CD8-positive, alpha-beta memory T cell (primary cell): ENCODE measurements around the gene COG8. TPM values are rescaled to one million over a fixed set of nuclear protein-coding genes. Genes with fewer than 3 reads are reported as not detected.

Experiments
- CTCF ChIA-PET: fragments of 350-600 bp; sonication (Branson Sonifier 250); formaldehyde crosslinking; loops from one replicate; lab custom pipeline; 2021; ENCODE audit warnings: antibody characterized with exemption; lab: Charles Lee
- POLR2A ChIA-PET: fragments of 350-600 bp; sonication (Branson Sonifier 250); formaldehyde crosslinking; loops from one replicate; lab custom pipeline; 2021; ENCODE audit warnings: antibody characterized with exemption; lab: Charles Lee
- DNase-seq, 5 donors: peaks; one replicate each; pipeline versions ENCODE4 v3.0.0 to v3.0.0-alpha.2; 2020 to 2022; ENCODE audit warnings: mixed read lengths in 1 of 5
- H3K27ac ChIP-seq: one replicate; pipeline ENCODE4 v1.7.0; 2013; ENCODE audit warnings: low read depth, mild to moderate bottlenecking, low read length, moderate library complexity
- H3K27me3 ChIP-seq: 2 replicates; pipeline ENCODE4 v1.7.0; 2013; ENCODE audit warnings: low read length, mild to moderate bottlenecking; ENCODE audit not compliant: insufficient read depth, poor library complexity, severe bottlenecking
- H3K36me3 ChIP-seq: 2 replicates; pipeline ENCODE4 v1.7.0; 2013; ENCODE audit warnings: mild to moderate bottlenecking, low read length, moderate library complexity; ENCODE audit not compliant: insufficient read depth
- H3K4me1 ChIP-seq: 2 replicates; pipeline ENCODE4 v1.7.0; 2013; ENCODE audit warnings: mild to moderate bottlenecking, low read length, moderate library complexity; ENCODE audit not compliant: insufficient read depth
- H3K4me3 ChIP-seq: 2 replicates; pipeline ENCODE4 v1.7.0; 2013; ENCODE audit warnings: mild to moderate bottlenecking, low read length
- H3K9me3 ChIP-seq: 2 replicates; pipeline ENCODE4 v1.7.0; 2013; ENCODE audit warnings: mild to moderate bottlenecking, low read length
- H3K27ac Mint-ChIP-seq, 8 donors: one replicate each; pipeline ENCODE4 v1.8.0; 2020 to 2021; ENCODE audit warnings: mixed read lengths in 8 of 8, mild to moderate bottlenecking in 6 of 8, inconsistent platforms in 3 of 8, moderate library complexity in 3 of 8
- H3K27me3 Mint-ChIP-seq, 2 donors: one replicate each; pipeline ENCODE4 v1.8.0; 2020 to 2021; ENCODE audit warnings: mixed read lengths in 2 of 2, mild to moderate bottlenecking in 1 of 2, moderate library complexity in 1 of 2
- H3K36me3 Mint-ChIP-seq, 3 donors: one replicate each; pipeline ENCODE4 v1.8.0; 2020 to 2021; ENCODE audit warnings: mixed read lengths in 3 of 3, inconsistent platforms in 1 of 3, mild to moderate bottlenecking in 1 of 3
- H3K4me1 Mint-ChIP-seq, 3 donors: one replicate each; pipeline ENCODE4 v1.8.0; 2020 to 2021; ENCODE audit warnings: mixed read lengths in 3 of 3, inconsistent platforms in 1 of 3, mild to moderate bottlenecking in 1 of 3
- H3K4me3 Mint-ChIP-seq, 7 donors: one replicate each; pipeline ENCODE4 v1.8.0; 2020 to 2021; ENCODE audit warnings: mixed read lengths in 7 of 7, mild to moderate bottlenecking in 6 of 7, moderate library complexity in 4 of 7, inconsistent platforms in 2 of 7
- H3K9me3 Mint-ChIP-seq, 5 donors: one replicate each; pipeline ENCODE4 v1.8.0; 2020 to 2022; ENCODE audit warnings: mixed read lengths in 5 of 5, mild to moderate bottlenecking in 3 of 5, moderate library complexity in 2 of 5, inconsistent platforms in 1 of 5
- polyA plus RNA-seq: library from polyadenylated mRNA; unstranded; fragments of 300-500 nt; fragmentation: Illumina TruSeq; gene quantifications from one replicate; pipeline ENCODE4 v1.2.3, GENCODE V29; 2021
- total RNA-seq, 2 experiments: library from RNA; stranded (reverse); gene quantifications; one replicate each; pipeline ENCODE4 v1.2.3, GENCODE V29; 2021

COG8 gene
- total and polyA plus RNA-seq, 3 experiments from 2014 or later, result 38.1 to 42.3 (median 40.0) TPM

GRCh38 chr16:69318177-69318910, 21.0 kb downstream of the COG8 start:
- peaks cover 4 to 91% (median 11%) of the 10 kb centered on the region in 3 donors for H3K36me3 Mint-ChIP-seq
- CTCF ChIA-PET, result no interaction called here

GRCh38 chr16:69316595-69317034, 22.7 kb downstream of the COG8 start:
- peaks cover 61% of the 10 kb centered on the region for H3K36me3 ChIP-seq

More at GRCh38 chr16:69318177-69318910, 21.0 kb downstream of the COG8 start:
- H3K4me1 ChIP-seq, result peaks cover 4% of the 10 kb centered on the region
- Mint-ChIP-seq H3K27ac (no peak overlapping the region), H3K27me3 (no peaks in the 10 kb centered on the region), H3K4me3 (peak overlapping the region in 1 of 7 donors; percentile 34), H3K4me1 (peaks cover 9 to 24% (median 14%) of the 10 kb centered on the region in 3 donors), H3K9me3 (no peaks in the 10 kb centered on the region)
- no peak for DNase-seq
- no peaks in the 10 kb centered on the region for H3K27me3 ChIP-seq
- POLR2A ChIA-PET, result interaction anchor here (0.7 kb wide), 1 partner anchor 10 kb away, joined by 4 read pairs; no protein-coding TSS in a partner anchor
- no peaks in the 10 kb centered on the region for H3K9me3 ChIP-seq
- H3K4me3 ChIP-seq, result no peak overlapping the region
- no peak overlapping the region for H3K27ac ChIP-seq
- peaks cover 68% of the 10 kb centered on the region for H3K36me3 ChIP-seq

GRCh38 chr16:69315486-69316311, 23.7 kb downstream of the COG8 start:
- no peak overlapping the region for H3K4me3 ChIP-seq
- H3K9me3 ChIP-seq, result no peaks in the 10 kb centered on the region
- peak overlapping the region in 4 of 8 donors; percentile 30 to 72 (median 44) for H3K27ac Mint-ChIP-seq
- no peaks in the 10 kb centered on the region for H3K27me3 Mint-ChIP-seq
- H3K27me3 ChIP-seq, result no peaks in the 10 kb centered on the region
- DNase-seq, result no peak
- ChIA-PET POLR2A (no interaction called here), CTCF (interaction anchor here (0.9 kb wide), 1 partner anchor 454 kb away, joined by 3 read pairs; no protein-coding TSS in a partner anchor)
- H3K4me1 Mint-ChIP-seq, result peaks cover 19 to 34% (median 28%) of the 10 kb centered on the region in 3 donors
- H3K9me3 Mint-ChIP-seq, result no peaks in the 10 kb centered on the region
- no peak overlapping the region for H3K4me3 Mint-ChIP-seq
- H3K36me3 ChIP-seq, result peaks cover 51% of the 10 kb centered on the region
- peaks cover 6% of the 10 kb centered on the region for H3K4me1 ChIP-seq
- H3K36me3 Mint-ChIP-seq, result peaks cover 0 to 75% (median 8%) of the 10 kb centered on the region in 3 donors
- no peak overlapping the region for H3K27ac ChIP-seq

More at GRCh38 chr16:69316595-69317034, 22.7 kb downstream of the COG8 start:
- H3K4me3 ChIP-seq, result no peak overlapping the region
- ChIA-PET POLR2A (no interaction called here), CTCF (interaction anchor here (1.0 kb wide), 1 partner anchor 22 kb away, joined by 3 read pairs; no protein-coding TSS in a partner anchor)
- peaks cover 19 to 33% (median 25%) of the 10 kb centered on the region in 3 donors for H3K4me1 Mint-ChIP-seq
- no peak for DNase-seq
- H3K27me3 ChIP-seq, result no peaks in the 10 kb centered on the region
- peaks cover 3 to 83% (median 11%) of the 10 kb centered on the region in 3 donors for H3K36me3 Mint-ChIP-seq
- no peak overlapping the region for H3K27ac ChIP-seq
- H3K27ac Mint-ChIP-seq, result no peak overlapping the region
- no peak overlapping the region for H3K4me3 Mint-ChIP-seq
- H3K9me3 Mint-ChIP-seq, result no peaks in the 10 kb centered on the region
- H3K9me3 ChIP-seq, result no peaks in the 10 kb centered on the region
- H3K27me3 Mint-ChIP-seq, result no peaks in the 10 kb centered on the region
- peaks cover 5% of the 10 kb centered on the region for H3K4me1 ChIP-seq

- H3K4me3 ChIP-seq, result no peak overlapping the region
- peaks cover 10% of the 10 kb centered on the region for H3K4me1 ChIP-seq
- peaks cover 21 to 38% (median 34%) of the 10 kb centered on the region in 3 donors for H3K4me1 Mint-ChIP-seq
- H3K4me3 Mint-ChIP-seq, result peak overlapping the region in 3 of 7 donors; percentile 9 to 55 (median 23)
- no peaks in the 10 kb centered on the region for H3K27me3 Mint-ChIP-seq
- POLR2A ChIA-PET, result no interaction called here
- peaks cover 0 to 64% (median 6%) of the 10 kb centered on the region in 3 donors for H3K36me3 Mint-ChIP-seq
- DNase-seq, result no peak
- no peak overlapping the region for H3K27ac ChIP-seq
- no peaks in the 10 kb centered on the region for H3K9me3 ChIP-seq
- H3K27ac Mint-ChIP-seq, result peak overlapping the region in 1 of 8 donors; percentile 12
- H3K9me3 Mint-ChIP-seq, result no peaks in the 10 kb centered on the region
- CTCF ChIA-PET, result interaction anchor here (0.9 to 1.0 kb wide), 2 partner anchors 15 to 455 kb away, joined by 3 to 5 read pairs; partner anchors contain the start of gene PDF
- H3K36me3 ChIP-seq, result peaks cover 40% of the 10 kb centered on the region
- H3K27me3 ChIP-seq, result no peaks in the 10 kb centered on the region
These were observed 24.8 kb downstream of the COG8 start for GRCh38 chr16:69314534-69314933.

- Mint-ChIP-seq H3K4me3 (peak overlapping the region; percentile 59 to 87 (median 71)), H3K36me3 (peaks cover 0 to 54% (median 4%) of the 10 kb centered on the region in 3 donors), H3K27me3 (no peaks in the 10 kb centered on the region), H3K9me3 (no peaks in the 10 kb centered on the region), H3K4me1 (peaks cover 25 to 42% (median 34%) of the 10 kb centered on the region in 3 donors), H3K27ac (peak overlapping the region in 5 of 8 donors; percentile 14 to 82 (median 78))
- no peak for DNase-seq
- Histone ChIP-seq H3K4me3 (no peak overlapping the region), H3K36me3 (peaks cover 29% of the 10 kb centered on the region), H3K27me3 (no peaks in the 10 kb centered on the region), H3K27ac (no peak overlapping the region), H3K9me3 (no peaks in the 10 kb centered on the region), H3K4me1 (peaks cover 10% of the 10 kb centered on the region)
- ChIA-PET CTCF (interaction anchor here (1.0 to 1.4 kb wide), 3 partner anchors 13 to 27 kb away, joined by 3 to 7 read pairs (median 5); no protein-coding TSS in a partner anchor), POLR2A (interaction anchor here (0.5 to 1.8 kb wide), 5 partner anchors 16 to 1072 kb away, joined by 3 to 12 read pairs (median 4); partner anchors contain the start of gene PDF)
These were observed 25.9 kb downstream of the COG8 start for GRCh38 chr16:69313469-69313868.

GRCh38 chr16:69311533-69312387, 27.6 kb downstream of the COG8 start:
- H3K36me3 Mint-ChIP-seq, result peaks cover 0 to 42% (median 4%) of the 10 kb centered on the region in 3 donors
- H3K4me3 ChIP-seq, result peak overlapping the region; percentile 73

More at GRCh38 chr16:69311533-69312387, 27.6 kb downstream of the COG8 start:
- Mint-ChIP-seq H3K27ac (peak overlapping the region; percentile 89 to 99 (median 96)), H3K4me3 (peak overlapping the region; percentile 95 to 99 (median 98)), H3K9me3 (no peaks in the 10 kb centered on the region), H3K4me1 (peaks cover 25 to 42% (median 34%) of the 10 kb centered on the region in 3 donors), H3K27me3 (no peaks in the 10 kb centered on the region)
- ChIA-PET POLR2A (interaction anchor here (0.6 to 1.8 kb wide), 4 partner anchors 14 to 179 kb away, joined by 3 to 12 read pairs (median 6); partner anchors contain the start of genes COG8 and PDF), CTCF (interaction anchor here (0.7 to 1.3 kb wide), 5 partner anchors 15 to 1344 kb away, joined by 3 to 8 read pairs (median 3); partner anchors contain the start of gene COG8)
- no peaks in the 10 kb centered on the region for H3K27me3 ChIP-seq
- peaks cover 17% of the 10 kb centered on the region for H3K36me3 ChIP-seq
- peak overlapping the region; percentile 81 for H3K27ac ChIP-seq
- H3K4me1 ChIP-seq, result peaks cover 10% of the 10 kb centered on the region
- DNase-seq, result peak in 2 of 5 donors; percentile 21 to 28
- H3K9me3 ChIP-seq, result no peaks in the 10 kb centered on the region
